Occipital lobe (tissue), 2 donors: ENCODE data around the gene ZNF695. TPM values are rescaled to one million over a fixed set of nuclear protein-coding genes. Genes with fewer than 3 reads are reported as not detected.
A peak's percentile ranks its signal among the peaks of the same experiment; 100 is the strongest.

Experiments
- DNase-seq: peaks from one replicate; lab custom pipeline; 2025; lab: John Stamatoyannopoulos, UW
- total RNA-seq: library from RNA; depleted of rRNA; stranded (reverse); fragments of >200 nt; gene quantifications from one replicate; pipeline ENCODE4 v1.2.3, GENCODE V29; 2014

ZNF695 gene
- total RNA-seq, 1 donor from 2014 or later = 8.6 TPM

DNA sequence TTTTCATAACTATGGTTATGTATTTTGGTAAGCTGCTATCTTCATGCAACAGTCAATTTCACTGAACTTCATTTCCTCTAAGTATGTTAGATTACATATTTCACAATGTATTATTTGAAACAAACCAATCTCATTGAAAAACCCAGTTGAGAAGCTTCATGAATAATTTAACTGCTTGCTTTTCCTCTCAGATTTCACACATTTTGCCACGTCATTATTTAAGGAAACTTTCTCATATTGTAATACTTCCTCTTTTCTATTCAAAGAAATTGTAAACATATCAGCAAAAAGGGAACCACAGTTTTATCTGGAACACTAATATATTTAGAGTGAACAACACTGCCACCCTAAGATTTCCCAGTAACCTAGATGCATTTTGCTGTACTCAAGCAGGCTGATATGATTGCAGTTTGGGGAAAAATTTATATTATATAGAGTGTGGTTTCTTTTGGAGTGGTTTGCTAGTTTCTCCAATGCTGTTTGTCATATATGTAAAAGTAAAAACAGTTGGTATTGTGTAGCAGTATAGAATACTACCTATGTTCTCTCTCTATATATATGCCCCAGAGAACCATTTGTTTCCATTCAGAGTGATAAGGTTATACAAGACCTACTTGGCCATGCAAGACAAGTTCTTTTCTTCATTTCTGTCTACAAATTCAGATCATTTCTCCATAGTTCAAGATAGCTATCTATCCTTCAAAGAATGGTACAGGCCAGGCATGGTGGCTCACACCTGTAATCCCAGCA lies 47.7 kb downstream of the ZNF695 start:
- DNase-seq = no peak

DNA sequence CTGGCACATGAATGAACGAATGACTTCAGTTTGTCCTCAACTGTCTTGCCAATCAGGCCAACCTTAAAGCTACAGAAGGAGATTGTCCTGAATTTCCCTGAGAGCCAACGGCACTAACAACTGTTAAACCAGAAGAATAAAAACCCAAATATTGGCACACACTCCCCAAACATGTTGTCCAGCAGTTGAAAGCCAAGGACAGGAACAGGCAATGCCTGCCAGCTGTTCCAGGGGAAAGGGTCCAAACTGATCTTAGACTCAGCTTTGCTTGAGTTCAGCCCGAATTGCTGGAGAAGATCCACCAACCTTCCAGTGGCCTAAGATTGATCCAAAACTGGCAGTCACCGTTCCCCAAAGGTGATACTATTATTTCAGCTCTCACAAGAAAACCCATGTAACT lies 53.7 kb downstream of the ZNF695 start:
- DNase-seq = no peak

DNA sequence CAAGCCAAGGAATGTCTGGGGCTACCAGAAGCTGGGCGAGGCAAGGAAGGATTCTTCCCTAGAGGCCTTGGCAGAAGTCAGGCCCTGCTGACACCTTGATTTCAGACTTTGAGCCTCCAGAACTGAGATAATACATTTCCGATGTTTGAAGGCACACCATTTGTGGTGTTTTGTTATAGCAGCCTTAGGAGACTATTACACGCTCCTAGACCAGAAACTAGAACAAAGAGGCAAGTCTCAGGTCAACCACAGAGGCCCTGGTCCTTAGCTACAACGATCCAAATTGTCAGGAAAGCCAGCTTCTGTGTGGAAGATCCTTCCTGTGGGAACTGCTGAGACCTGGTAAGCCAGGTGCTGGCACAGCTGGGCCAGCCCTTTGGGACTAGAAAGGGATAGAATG lies 56.4 kb downstream of the ZNF695 start:
- no peak for DNase-seq

DNA sequence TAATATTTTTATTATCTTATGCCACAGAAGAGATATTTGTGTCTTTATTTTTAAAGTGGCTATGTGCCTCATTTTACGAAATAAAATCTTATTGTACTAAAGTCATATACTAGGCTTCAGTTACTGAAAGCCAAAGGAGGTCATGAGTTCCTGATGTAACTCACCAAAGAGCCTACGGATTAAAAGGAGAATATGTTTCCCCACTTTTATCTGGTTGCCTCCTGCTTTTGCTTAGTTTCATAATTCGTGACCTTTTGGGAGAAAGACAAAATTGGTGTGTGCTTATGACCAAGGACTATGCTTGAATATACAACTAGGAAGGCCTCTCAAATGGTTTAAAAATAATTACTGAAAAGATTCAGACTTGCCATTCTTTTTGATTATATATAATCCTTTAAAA lies 57.9 kb downstream of the ZNF695 start:
- DNase-seq = no peak

DNA sequence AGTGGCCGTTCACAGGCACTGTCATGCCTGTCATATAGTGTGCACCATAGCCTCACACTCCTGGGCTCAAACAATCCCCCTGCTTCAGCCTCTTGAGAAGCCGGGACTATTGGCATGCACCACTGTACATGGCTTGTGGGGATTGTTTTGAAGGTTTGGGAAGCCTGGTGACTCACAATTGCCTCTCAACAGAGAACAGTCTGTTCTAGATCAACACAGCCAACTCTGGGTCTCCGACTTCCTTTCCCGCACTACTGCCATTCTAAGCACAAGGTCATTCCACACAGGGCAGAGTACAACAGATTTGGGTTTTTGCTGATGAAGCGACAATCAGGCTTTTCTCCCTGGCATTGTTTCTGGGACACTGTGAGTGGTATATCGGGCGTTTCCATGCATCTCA lies 60.6 kb downstream of the ZNF695 start:
- peak; percentile 63 for DNase-seq

DNA sequence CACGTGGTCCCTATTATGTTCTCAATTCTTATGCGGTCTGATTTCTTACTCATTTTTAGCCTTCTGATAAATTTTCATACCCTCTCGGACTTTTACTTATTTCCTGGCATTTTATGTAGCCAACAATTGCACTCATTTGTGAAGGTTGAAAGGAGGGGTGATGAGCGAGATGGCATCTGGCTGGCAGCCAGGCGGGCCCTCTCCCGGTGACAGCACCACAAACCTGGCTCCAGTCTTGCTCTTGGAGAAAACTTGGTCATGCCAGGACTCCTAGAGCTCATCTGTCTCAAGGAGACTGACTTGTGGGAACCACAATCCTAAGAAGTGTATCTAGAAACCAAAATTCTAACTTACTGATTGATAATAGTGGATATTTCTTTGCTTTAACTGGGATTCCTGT lies 61.5 kb downstream of the ZNF695 start:
- DNase-seq = no peak

Other genes with a start within 250 kb of the ZNF695 start
- 48.2 TPM for gene AHCTF1, start 76.1 kb downstream of the ZNF695 start, total RNA-seq
- gene ZNF670, start 70.8 kb upstream of the ZNF695 start, total RNA-seq = 24.8 TPM
- 33.8 TPM for gene ZNF669, start 96.3 kb upstream of the ZNF695 start, total RNA-seq
- gene ZNF124, start 164.0 kb upstream of the ZNF695 start, total RNA-seq = 365 TPM
- gene VN1R5, start 248.0 kb upstream of the ZNF695 start, total RNA-seq = not detected